ENCODE results near the gene SSBP3.

The SSBP3 gene

DNA sequence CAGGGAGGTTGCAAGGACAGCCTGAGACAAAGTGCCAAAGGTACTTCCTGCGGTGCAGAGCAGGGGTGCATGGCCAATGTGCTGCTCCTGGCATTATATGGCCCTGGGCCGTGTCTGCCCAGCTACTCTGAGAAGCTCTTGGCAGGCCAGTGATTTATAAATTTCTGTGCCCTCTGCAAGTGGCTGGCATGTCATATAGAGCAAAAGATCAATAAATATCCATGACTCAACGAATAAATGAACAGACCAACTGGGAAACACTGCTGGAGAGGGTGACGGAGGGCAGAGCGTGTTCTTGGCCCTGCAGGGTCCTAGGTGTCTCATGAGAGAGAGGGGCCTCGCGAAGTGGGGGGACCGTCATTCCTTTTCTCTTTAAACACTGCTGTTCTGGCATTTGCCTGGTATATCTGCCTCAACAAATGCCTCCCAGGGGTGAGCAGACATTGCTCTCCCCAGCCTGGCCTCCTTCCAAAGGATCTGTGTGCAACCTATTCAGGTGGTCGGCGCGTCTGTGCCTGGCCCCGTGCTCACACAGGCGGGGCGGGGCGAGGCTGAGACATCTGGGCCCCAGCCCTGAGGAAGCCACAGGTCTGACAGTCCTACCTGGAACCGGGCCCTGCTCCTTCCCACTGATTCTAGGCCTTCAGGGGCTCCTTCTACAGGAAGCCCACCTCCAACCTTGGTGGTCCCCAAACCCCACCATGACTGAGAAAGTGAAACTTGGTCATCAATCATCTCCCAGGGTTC is 123.9 kb downstream of the SSBP3 start:
- Histone ChIP-seq H3K4me3 (ENCODE audit: low read depth, low read length) (no peak overlapping the region), H2AFZ (no peak overlapping the region), H3K27me3 (ENCODE audit: control insufficient read depth, insufficient read depth, low read length) (no peaks in the 10 kb centered on the region), H3K9ac (no peak overlapping the region), H3K4me1 (no peaks in the 10 kb centered on the region), H3K36me3 (ENCODE audit: control insufficient read depth, insufficient read depth, low read length) (no peaks in the 10 kb centered on the region), H3K9me3 (ENCODE audit: control insufficient read depth, low read length) (no peaks in the 10 kb centered on the region), H3K79me2 (no peaks in the 10 kb centered on the region), H3K27ac (no peak overlapping the region), H3K4me2 (ENCODE audit: low read length) (no peak overlapping the region)
- TF ChIP-seq CTCF (IDR thresholded peaks at IDR 0.05) = no peak

GRCh38 chr1:54280651-54281050 is 125.5 kb downstream of the SSBP3 start:
- Histone ChIP-seq H3K27ac (no peak overlapping the region), H3K9me3 (ENCODE audit: control insufficient read depth, low read length) (no peaks in the 10 kb centered on the region), H3K4me2 (ENCODE audit: low read length) (no peak overlapping the region), H3K4me1 (no peaks in the 10 kb centered on the region), H3K4me3 (ENCODE audit: low read depth, low read length) (no peak overlapping the region), H3K27me3 (ENCODE audit: control insufficient read depth, insufficient read depth, low read length) (no peaks in the 10 kb centered on the region), H3K79me2 (no peaks in the 10 kb centered on the region), H2AFZ (no peak overlapping the region), H3K9ac (no peak overlapping the region), H3K36me3 (ENCODE audit: control insufficient read depth, insufficient read depth, low read length) (no peaks in the 10 kb centered on the region)
- no peak for TF ChIP-seq CTCF (IDR thresholded peaks at IDR 0.05)

GRCh38 chr1:54279457-54279856 is 126.7 kb downstream of the SSBP3 start:
- TF ChIP-seq CTCF (IDR thresholded peaks at IDR 0.05) = no peak
- no peaks in the 10 kb centered on the region for H3K4me1 ChIP-seq
- H3K4me2 ChIP-seq (ENCODE audit: low read length) = no peak overlapping the region
- no peak overlapping the region for H3K27ac ChIP-seq
- no peak overlapping the region for H2AFZ ChIP-seq
- no peaks in the 10 kb centered on the region for H3K27me3 ChIP-seq (ENCODE audit: control insufficient read depth, insufficient read depth, low read length)
- no peak overlapping the region for H3K9ac ChIP-seq
- no peaks in the 10 kb centered on the region for H3K9me3 ChIP-seq (ENCODE audit: control insufficient read depth, low read length)
- H3K36me3 ChIP-seq (ENCODE audit: control insufficient read depth, insufficient read depth, low read length) = no peaks in the 10 kb centered on the region
- H3K4me3 ChIP-seq (ENCODE audit: low read depth, low read length) = no peak overlapping the region
- H3K79me2 ChIP-seq = peaks cover 3% of the 10 kb centered on the region

- Histone ChIP-seq H3K9me3 (ENCODE audit: control insufficient read depth, low read length) (no peaks in the 10 kb centered on the region), H3K4me1 (no peaks in the 10 kb centered on the region), H3K27ac (peak overlapping the region; percentile 29), H3K36me3 (ENCODE audit: control insufficient read depth, insufficient read depth, low read length) (no peaks in the 10 kb centered on the region), H3K27me3 (ENCODE audit: control insufficient read depth, insufficient read depth, low read length) (no peaks in the 10 kb centered on the region), H3K9ac (no peak overlapping the region), H3K79me2 (peaks cover 3% of the 10 kb centered on the region), H3K4me3 (ENCODE audit: low read depth, low read length) (no peak overlapping the region), H3K4me2 (ENCODE audit: low read length) (no peak overlapping the region), H2AFZ (no peak overlapping the region)
- no peak for TF ChIP-seq CTCF (IDR thresholded peaks at IDR 0.05)
These were observed 127.2 kb downstream of the SSBP3 start for GRCh38 chr1:54278941-54279422.

Data from parathyroid adenoma (tissue), 2 donors.